ENCODE results near the gene C1orf167. TPM values are rescaled to one million over a fixed set of nuclear protein-coding genes. Genes with fewer than 3 reads are reported as not detected.

C1orf167 gene
- total RNA-seq, 4 donors from 2014 or later = 1.00 to 1.4 TPM; not detected in 2

DNA sequence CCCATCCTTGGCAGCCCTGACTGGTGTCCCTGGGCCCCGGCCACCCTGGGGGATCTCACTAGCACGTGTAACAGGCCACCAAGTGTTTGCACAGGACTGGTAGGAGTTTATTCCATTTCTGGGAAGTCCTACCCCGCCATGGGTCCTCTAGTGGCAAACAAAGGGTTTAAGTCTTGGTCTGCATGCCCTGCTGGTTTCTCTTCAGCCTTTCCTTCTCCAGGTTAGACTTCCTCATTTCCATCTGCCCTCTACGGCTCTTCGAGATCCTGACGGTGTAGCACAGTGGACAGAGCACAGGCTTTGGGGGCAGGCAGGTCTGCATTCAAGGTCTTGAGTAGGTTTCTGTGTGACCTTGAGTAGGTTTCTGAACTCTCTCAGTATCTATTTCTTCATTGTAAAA is 23.2 kb upstream of the C1orf167 start:
- in situ Hi-C loops (cut with MboI; ENCODE audit: low sequenced_read_pairs in 4 of 4) = loop anchor here in 1 of 4 donors (10.0 kb wide), 1 partner anchor 46 kb away; no protein-coding TSS in a partner anchor
- Histone ChIP-seq H3K9me3 (no peaks in the 10 kb centered on the region), H3K27me3 (no peaks in the 10 kb centered on the region), H3K4me3 (no peak overlapping the region), H3K4me1 (peaks cover 20 to 23% of the 10 kb centered on the region in 2 donors), H3K27ac (peak overlapping the region in 2 of 4 donors; percentile 90 to 98), H3K36me3 (no peaks in the 10 kb centered on the region)
- DNase-seq = no peak
- ATAC-seq = no peak
- no peak for TF ChIP-seq POLR2A (IDR thresholded peaks at IDR 0.05)
- TF ChIP-seq, protein P1, sequence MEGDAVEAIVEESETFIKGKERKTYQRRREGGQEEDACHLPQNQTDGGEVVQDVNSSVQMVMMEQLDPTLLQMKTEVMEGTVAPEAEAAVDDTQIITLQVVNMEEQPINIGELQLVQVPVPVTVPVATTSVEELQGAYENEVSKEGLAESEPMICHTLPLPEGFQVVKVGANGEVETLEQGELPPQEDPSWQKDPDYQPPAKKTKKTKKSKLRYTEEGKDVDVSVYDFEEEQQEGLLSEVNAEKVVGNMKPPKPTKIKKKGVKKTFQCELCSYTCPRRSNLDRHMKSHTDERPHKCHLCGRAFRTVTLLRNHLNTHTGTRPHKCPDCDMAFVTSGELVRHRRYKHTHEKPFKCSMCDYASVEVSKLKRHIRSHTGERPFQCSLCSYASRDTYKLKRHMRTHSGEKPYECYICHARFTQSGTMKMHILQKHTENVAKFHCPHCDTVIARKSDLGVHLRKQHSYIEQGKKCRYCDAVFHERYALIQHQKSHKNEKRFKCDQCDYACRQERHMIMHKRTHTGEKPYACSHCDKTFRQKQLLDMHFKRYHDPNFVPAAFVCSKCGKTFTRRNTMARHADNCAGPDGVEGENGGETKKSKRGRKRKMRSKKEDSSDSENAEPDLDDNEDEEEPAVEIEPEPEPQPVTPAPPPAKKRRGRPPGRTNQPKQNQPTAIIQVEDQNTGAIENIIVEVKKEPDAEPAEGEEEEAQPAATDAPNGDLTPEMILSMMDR (IDR thresholded peaks at IDR 0.05 in 4 of 5, conservative IDR thresholded peaks at IDR 0.05 in 1 of 5) = no peak
- intact Hi-C loops (cut with DNase I; ENCODE audit: low total_unique reads) = loop anchor here (5.0 kb wide), 3 partner anchors 149 to 726 kb away; partner anchors contain the start of gene TARDBP

DNA sequence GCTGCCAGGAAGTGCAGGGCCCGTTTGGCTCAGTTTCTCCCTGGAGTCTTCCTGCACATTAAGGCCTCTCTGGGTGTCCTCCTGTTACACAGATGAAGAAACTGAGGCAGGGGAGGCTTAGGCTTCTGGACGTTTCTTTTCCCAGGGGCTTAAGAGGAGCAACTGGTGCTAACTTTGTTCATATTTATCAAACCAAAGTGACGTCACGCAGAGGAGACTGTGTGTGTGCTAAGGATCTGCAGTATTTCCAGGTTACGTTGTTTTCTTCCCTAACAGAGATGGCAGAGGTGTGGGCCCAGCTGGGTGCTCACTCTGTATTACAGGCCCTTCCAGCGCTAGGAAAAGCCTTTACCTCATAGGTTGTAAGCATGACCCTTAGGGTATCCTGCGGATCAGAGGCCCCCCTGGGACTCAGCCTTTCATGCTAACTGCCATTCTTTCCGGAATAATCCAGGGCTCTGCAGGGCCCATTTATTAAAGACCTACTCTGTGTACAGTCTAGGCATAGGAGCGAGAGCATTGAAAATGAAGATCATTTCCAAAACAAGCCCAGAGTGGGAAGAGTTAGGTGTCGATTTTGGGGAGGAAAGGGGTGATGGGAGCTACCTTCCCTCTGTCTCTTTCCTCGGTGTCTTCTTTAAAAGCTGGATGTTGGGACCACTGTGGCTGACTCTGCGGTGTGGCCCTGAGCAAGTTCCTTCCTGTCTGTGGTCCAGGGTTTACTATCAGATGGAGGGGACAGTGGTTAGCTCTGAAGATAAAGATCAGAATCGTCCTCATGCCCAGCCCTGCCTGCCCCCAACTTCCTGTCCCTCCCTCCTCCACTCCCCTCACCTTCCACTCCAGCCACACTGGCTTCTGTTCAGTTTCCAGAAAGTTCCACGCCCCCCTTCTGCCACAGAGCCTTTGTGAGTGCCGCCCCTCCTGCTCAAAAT is 21.5 kb upstream of the C1orf167 start:
- in situ Hi-C loops (cut with MboI; ENCODE audit: low sequenced_read_pairs in 4 of 4) = no loop called here
- Histone ChIP-seq H3K9me3 (no peaks in the 10 kb centered on the region), H3K27me3 (no peaks in the 10 kb centered on the region), H3K4me1 (peaks cover 16 to 20% of the 10 kb centered on the region in 2 donors), H3K27ac (no peak overlapping the region), H3K36me3 (peaks cover 0 to 2% of the 10 kb centered on the region in 2 donors), H3K4me3 (no peak overlapping the region)
- intact Hi-C loops (cut with DNase I; ENCODE audit: low total_unique reads) = no loop called here
- no peak for TF ChIP-seq POLR2A (IDR thresholded peaks at IDR 0.05)
- TF ChIP-seq, protein P1 (IDR thresholded peaks at IDR 0.05 in 4 of 5, conservative IDR thresholded peaks at IDR 0.05 in 1 of 5) = no peak
- DNase-seq (no peak), ATAC-seq (no peak)

DNA sequence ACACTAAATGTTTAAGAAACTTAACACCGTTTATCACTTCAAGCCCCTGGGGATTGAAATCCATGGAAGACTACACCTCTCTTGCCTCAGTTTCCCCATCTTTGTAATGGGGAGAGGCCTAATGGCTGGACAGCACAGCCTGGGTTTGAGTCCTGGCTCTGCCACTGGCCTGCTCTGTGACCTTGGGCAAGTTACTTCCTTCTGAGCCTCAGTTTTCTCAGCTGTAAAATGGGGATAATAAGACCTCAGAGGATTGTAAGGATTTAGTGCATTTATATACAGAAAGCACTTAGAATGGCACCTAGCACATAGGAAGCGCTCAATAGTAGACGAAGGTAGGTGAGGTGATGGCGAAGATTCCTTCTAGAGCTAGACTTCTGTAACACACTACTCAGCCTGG is 20.5 kb upstream of the C1orf167 start:
- no peak for TF ChIP-seq POLR2A (IDR thresholded peaks at IDR 0.05)
- TF ChIP-seq, protein P1 (IDR thresholded peaks at IDR 0.05 in 4 of 5, conservative IDR thresholded peaks at IDR 0.05 in 1 of 5) = no peak
- Histone ChIP-seq H3K27ac (no peak overlapping the region), H3K36me3 (peaks cover 0 to 9% of the 10 kb centered on the region in 2 donors), H3K4me1 (peaks cover 15 to 18% of the 10 kb centered on the region in 2 donors), H3K4me3 (no peak overlapping the region), H3K27me3 (no peaks in the 10 kb centered on the region), H3K9me3 (no peaks in the 10 kb centered on the region)
- ATAC-seq (no peak), DNase-seq (no peak)
- in situ Hi-C loops (cut with MboI; ENCODE audit: low sequenced_read_pairs in 4 of 4) = no loop called here
- intact Hi-C loops (cut with DNase I; ENCODE audit: low total_unique reads) = no loop called here

DNA sequence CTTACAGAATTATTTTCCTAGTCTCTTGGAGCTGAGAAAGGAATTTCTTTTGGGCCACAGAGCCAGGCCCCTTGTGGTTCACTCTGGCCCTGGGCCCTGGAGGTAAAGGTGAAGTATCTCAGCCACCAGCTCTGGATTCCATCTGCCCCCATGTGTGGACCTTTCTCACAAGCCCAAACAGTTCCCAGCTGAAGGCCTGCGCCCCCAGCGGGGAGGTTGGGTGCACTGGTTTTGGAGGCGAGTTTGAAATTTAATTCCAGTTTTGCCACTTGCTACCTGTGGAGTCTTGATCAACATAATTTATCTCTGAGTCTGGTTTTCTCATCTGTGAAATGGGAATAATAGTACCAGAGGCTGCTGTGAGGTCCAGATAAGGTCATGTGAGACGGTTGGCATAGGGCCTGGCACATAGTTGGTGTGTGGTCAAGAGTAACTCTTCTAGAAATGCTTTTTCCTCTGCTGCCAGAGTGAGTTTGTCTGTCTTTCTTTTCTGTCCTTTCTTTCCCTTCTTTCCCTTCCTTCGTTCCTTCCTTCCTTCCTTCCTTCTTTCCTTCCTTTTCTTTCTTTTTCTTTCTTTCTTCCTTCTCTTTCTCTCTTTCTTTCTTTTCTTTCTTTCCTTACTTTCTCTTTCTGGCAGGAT is 20.0 kb upstream of the C1orf167 start:
- H3K4me3 ChIP-seq = no peak overlapping the region
- H3K4me1 ChIP-seq = peaks cover 10 to 17% of the 10 kb centered on the region in 2 donors
- H3K27ac ChIP-seq = no peak overlapping the region
- H3K36me3 ChIP-seq = peaks cover 0 to 9% of the 10 kb centered on the region in 2 donors
- ATAC-seq (no peak), DNase-seq (no peak)
- intact Hi-C loops (cut with DNase I; ENCODE audit: low total_unique reads) = no loop called here
- in situ Hi-C loops (cut with MboI; ENCODE audit: low sequenced_read_pairs in 4 of 4) = no loop called here
- H3K27me3 ChIP-seq = no peaks in the 10 kb centered on the region
- H3K9me3 ChIP-seq = no peaks in the 10 kb centered on the region
- TF ChIP-seq, protein P1 (IDR thresholded peaks at IDR 0.05 in 4 of 5, conservative IDR thresholded peaks at IDR 0.05 in 1 of 5) = no peak
- TF ChIP-seq POLR2A (IDR thresholded peaks at IDR 0.05) = no peak

Data from gastrocnemius medialis (tissue), 4 donors.